Naive thymus-derived CD8-positive, alpha-beta T cell (primary cell): ENCODE data around the gene MR1. TPM values are rescaled to one million over a fixed set of nuclear protein-coding genes. Genes with fewer than 3 reads are reported as not detected.

Source experiments
- ATAC-seq, 2 donors: fragments of 150-1000 bp; cut with Tn5 transposase in 1 of 2; sonication (Bioruptor Pico), chemical (Tn5 transposase) in 1 of 2; 1 replicate in 1 of 2; 2 replicates in 1 of 2; pipeline ENCODE4 v1.10.0; 2021; ENCODE audit warnings: mild to moderate bottlenecking in 2 of 2, moderate library complexity in 2 of 2
- POLR2A ChIA-PET: fragments of 350-600 bp; sonication (Branson Sonifier 250); formaldehyde crosslinking; loops from one replicate; lab custom pipeline; 2021; ENCODE audit warnings: antibody characterized with exemption; lab: Charles Lee
- DNase-seq, 10 donors: peaks; one replicate each; pipeline versions ENCODE4 v3.0.0 to v3.0.0-alpha.2; 2020 to 2022
- H3K27ac Mint-ChIP-seq, 10 donors: one replicate each; pipeline ENCODE4 v1.8.0; 2020 to 2022; ENCODE audit warnings: mild to moderate bottlenecking in 10 of 10, mixed read lengths in 10 of 10, moderate library complexity in 4 of 10, inconsistent platforms in 1 of 10
- H3K27me3 Mint-ChIP-seq, 5 donors: one replicate each; pipeline ENCODE4 v1.8.0; 2021 to 2022; ENCODE audit warnings: mixed read lengths in 5 of 5
- H3K36me3 Mint-ChIP-seq, 3 donors: one replicate each; pipeline ENCODE4 v1.8.0; 2020 to 2022; ENCODE audit warnings: mixed read lengths in 3 of 3, mild to moderate bottlenecking in 2 of 3, inconsistent platforms in 1 of 3
- H3K4me1 Mint-ChIP-seq, 4 donors: one replicate each; pipeline ENCODE4 v1.8.0; 2021 to 2022; ENCODE audit warnings: mixed read lengths in 4 of 4
- H3K4me3 Mint-ChIP-seq, 10 donors: one replicate each; pipeline ENCODE4 v1.8.0; 2020 to 2022; ENCODE audit warnings: mild to moderate bottlenecking in 10 of 10, mixed read lengths in 10 of 10, moderate library complexity in 6 of 10, inconsistent platforms in 1 of 10
- H3K9me3 Mint-ChIP-seq, 9 donors: one replicate each; pipeline ENCODE4 v1.8.0; 2020 to 2022; ENCODE audit warnings: mixed read lengths in 9 of 9, mild to moderate bottlenecking in 3 of 9, inconsistent platforms in 1 of 9, moderate library complexity in 1 of 9
- polyA plus RNA-seq, 3 donors: library from polyadenylated mRNA; unstranded; fragments of 300-500 nt; fragmentation: Illumina TruSeq; gene quantifications; one replicate each; pipeline ENCODE4 v1.2.3, GENCODE V29; 2021
- total RNA-seq, 8 experiments: library from RNA in 2 of 8; stranded (reverse) in 2 of 8; gene quantifications; one replicate each; pipeline ENCODE4 v1.2.3 and lab custom pipeline; 2021 to 2026

MR1 gene
- total and polyA plus RNA-seq, 5 experiments from 2014 or later, result 26.5 to 35.5 (median 28.8) TPM

- Mint-ChIP-seq H3K4me1 (peaks cover 0 to 3% (median 0%) of the 10 kb centered on the region in 4 donors), H3K27me3 (peaks cover 7 to 21% (median 12%) of the 10 kb centered on the region in 5 donors), H3K4me3 (no peak overlapping the region), H3K27ac (no peak overlapping the region), H3K9me3 (peaks cover 0 to 3% (median 0%) of the 10 kb centered on the region in 9 donors), H3K36me3 (no peaks in the 10 kb centered on the region)
- ATAC-seq, result no peak
- POLR2A ChIA-PET, result interaction anchor here (1.5 kb wide), 1 partner anchor 13 kb away, joined by 4 read pairs; the partner anchor contains the start of gene IER5
- no peak for DNase-seq
Measured at GRCh38 chr1:181075766-181076350, 42.1 kb downstream of the MR1 start.

- Mint-ChIP-seq H3K27ac (peak overlapping the region in 1 of 10 donors; percentile 5), H3K9me3 (peaks cover 0 to 3% (median 0%) of the 10 kb centered on the region in 9 donors), H3K36me3 (no peaks in the 10 kb centered on the region), H3K4me1 (peaks cover 0 to 3% (median 0%) of the 10 kb centered on the region in 4 donors), H3K27me3 (peaks cover 7 to 21% (median 12%) of the 10 kb centered on the region in 5 donors), H3K4me3 (no peak overlapping the region)
- DNase-seq (no peak), ATAC-seq (no peak)
- POLR2A ChIA-PET, result interaction anchor here (1.5 kb wide), 1 partner anchor 12 kb away, joined by 4 read pairs; the partner anchor contains the start of gene IER5
Measured at GRCh38 chr1:181076852-181077251, 43.1 kb downstream of the MR1 start.

GRCh38 chr1:181077576-181078242, 43.9 kb downstream of the MR1 start:
- no peaks in the 10 kb centered on the region for H3K36me3 Mint-ChIP-seq
- DNase-seq (no peak), ATAC-seq (no peak)
- peaks cover 0 to 3% (median 0%) of the 10 kb centered on the region in 4 donors for H3K4me1 Mint-ChIP-seq
- POLR2A ChIA-PET, result no interaction called here
- no peak overlapping the region for H3K4me3 Mint-ChIP-seq
- H3K27ac Mint-ChIP-seq, result no peak overlapping the region
- peaks cover 7 to 21% (median 12%) of the 10 kb centered on the region in 5 donors for H3K27me3 Mint-ChIP-seq
- peaks cover 0 to 3% (median 0%) of the 10 kb centered on the region in 9 donors for H3K9me3 Mint-ChIP-seq

- H3K27ac Mint-ChIP-seq, result no peak overlapping the region
- POLR2A ChIA-PET, result interaction anchor here (0.8 kb wide), 1 partner anchor 65 kb away, joined by 3 read pairs; no protein-coding TSS in a partner anchor
- no peaks in the 10 kb centered on the region for H3K36me3 Mint-ChIP-seq
- H3K9me3 Mint-ChIP-seq, result peaks cover 0 to 3% (median 0%) of the 10 kb centered on the region in 9 donors
- peaks cover 7 to 20% (median 12%) of the 10 kb centered on the region in 5 donors for H3K27me3 Mint-ChIP-seq
- DNase-seq, result no peak
- H3K4me1 Mint-ChIP-seq, result peaks cover 0 to 8% (median 4%) of the 10 kb centered on the region in 4 donors
- H3K4me3 Mint-ChIP-seq, result no peak overlapping the region
- ATAC-seq, result no peak
Measured at GRCh38 chr1:181079382-181079781, 45.6 kb downstream of the MR1 start.

- Mint-ChIP-seq H3K9me3 (peaks cover 0 to under 1% (median 0%) of the 10 kb centered on the region in 9 donors), H3K4me3 (no peak overlapping the region), H3K27me3 (peaks cover 4 to 15% (median 11%) of the 10 kb centered on the region in 5 donors), H3K4me1 (peaks cover 2 to 12% (median 7%) of the 10 kb centered on the region in 4 donors), H3K36me3 (no peaks in the 10 kb centered on the region), H3K27ac (no peak overlapping the region)
- DNase-seq, result no peak
- ATAC-seq, result no peak
- POLR2A ChIA-PET, result no interaction called here
Measured at GRCh38 chr1:181079920-181080319, 46.1 kb downstream of the MR1 start.

- Mint-ChIP-seq H3K27me3 (peaks cover 4 to 12% (median 11%) of the 10 kb centered on the region in 5 donors), H3K4me1 (peaks cover 2 to 12% (median 7%) of the 10 kb centered on the region in 4 donors), H3K36me3 (no peaks in the 10 kb centered on the region), H3K9me3 (no peaks in the 10 kb centered on the region), H3K4me3 (no peak overlapping the region), H3K27ac (no peak overlapping the region)
- ATAC-seq, result no peak
- no peak for DNase-seq
- POLR2A ChIA-PET, result no interaction called here
Measured at GRCh38 chr1:181080556-181080955, 46.8 kb downstream of the MR1 start.

GRCh38 chr1:181081395-181081794, 47.6 kb downstream of the MR1 start:
- POLR2A ChIA-PET, result interaction anchor here (0.6 kb wide), 1 partner anchor 46 kb away, joined by 4 read pairs; no protein-coding TSS in a partner anchor
- no peak for DNase-seq

GRCh38 chr1:181083842-181084605, 50.2 kb downstream of the MR1 start:
- POLR2A ChIA-PET, result interaction anchor here (0.6 to 1.5 kb wide), 7 partner anchors 57 to 435 kb away, joined by 3 to 15 read pairs (median 5); no protein-coding TSS in a partner anchor
- ATAC-seq, result peak; percentile 55 to 56
- no peaks in the 10 kb centered on the region for H3K36me3 Mint-ChIP-seq
- peak overlapping the region in 2 of 10 donors; percentile 1 to 19 for H3K27ac Mint-ChIP-seq
- no peaks in the 10 kb centered on the region for H3K27me3 Mint-ChIP-seq
- H3K4me3 Mint-ChIP-seq, result no peak overlapping the region
- DNase-seq, result peak in 9 of 10 donors; percentile 44 to 82 (median 58)
- H3K9me3 Mint-ChIP-seq, result no peaks in the 10 kb centered on the region
- peaks cover 5 to 26% (median 16%) of the 10 kb centered on the region in 4 donors for H3K4me1 Mint-ChIP-seq

More at GRCh38 chr1:181081395-181081794, 47.6 kb downstream of the MR1 start:
- no peaks in the 10 kb centered on the region for H3K36me3 Mint-ChIP-seq
- H3K4me3 Mint-ChIP-seq, result no peak overlapping the region
- no peaks in the 10 kb centered on the region for H3K9me3 Mint-ChIP-seq
- H3K4me1 Mint-ChIP-seq, result peaks cover 2 to 12% (median 7%) of the 10 kb centered on the region in 4 donors
- H3K27ac Mint-ChIP-seq, result no peak overlapping the region
- H3K27me3 Mint-ChIP-seq, result peaks cover 4 to 12% (median 9%) of the 10 kb centered on the region in 5 donors
- ATAC-seq, result no peak

GRCh38 chr1:181084606-181084969, 50.8 kb downstream of the MR1 start:
- Mint-ChIP-seq H3K9me3 (no peaks in the 10 kb centered on the region), H3K36me3 (no peaks in the 10 kb centered on the region), H3K27ac (no peak overlapping the region), H3K4me1 (peaks cover 5 to 26% (median 17%) of the 10 kb centered on the region in 4 donors), H3K4me3 (no peak overlapping the region), H3K27me3 (no peaks in the 10 kb centered on the region)
- ATAC-seq (no peak), DNase-seq (no peak)
- POLR2A ChIA-PET, result interaction anchor here (1.3 to 1.5 kb wide), 3 partner anchors 56 to 65 kb away, joined by 3 to 15 read pairs (median 6); no protein-coding TSS in a partner anchor

- ATAC-seq (no peak), DNase-seq (no peak)
- peak overlapping the region in 2 of 10 donors; percentile 42 to 74 for H3K27ac Mint-ChIP-seq
- H3K4me3 Mint-ChIP-seq, result no peak overlapping the region
- H3K4me1 Mint-ChIP-seq, result peaks cover 14 to 34% (median 27%) of the 10 kb centered on the region in 4 donors
- no peaks in the 10 kb centered on the region for H3K36me3 Mint-ChIP-seq
- no peaks in the 10 kb centered on the region for H3K9me3 Mint-ChIP-seq
- POLR2A ChIA-PET, result interaction anchor here (0.6 to 8.8 kb wide), 3 partner anchors 17 to 64 kb away, joined by 3 to 239 read pairs (median 8); no protein-coding TSS in a partner anchor
- no peaks in the 10 kb centered on the region for H3K27me3 Mint-ChIP-seq
Measured at GRCh38 chr1:181086091-181086490, 52.3 kb downstream of the MR1 start.

GRCh38 chr1:181086926-181087325, 53.1 kb downstream of the MR1 start:
- no peak for ATAC-seq
- Mint-ChIP-seq H3K4me3 (peak overlapping the region in 1 of 10 donors; percentile 99), H3K36me3 (no peaks in the 10 kb centered on the region), H3K27ac (peak overlapping the region in 3 of 10 donors; percentile 40 to 91 (median 89)), H3K9me3 (no peaks in the 10 kb centered on the region), H3K4me1 (peaks cover 20 to 42% (median 35%) of the 10 kb centered on the region in 4 donors), H3K27me3 (no peaks in the 10 kb centered on the region)
- POLR2A ChIA-PET, result interaction anchor here (1.1 to 8.8 kb wide), 3 partner anchors 16 to 63 kb away, joined by 3 to 239 read pairs (median 3); no protein-coding TSS in a partner anchor
- no peak for DNase-seq
